Activated CD8-positive, alpha-beta memory T cell treated with anti-CD3 and anti-CD28 coated beads, Interleukin-2, amount 10 ng/mL, durations not matched to agents 7 days and 5 days (primary cell): ENCODE measurements around the gene SEMA6A. TPM values are rescaled to one million over a fixed set of nuclear protein-coding genes. Genes with fewer than 3 reads are reported as not detected.

Experiments used
- ATAC-seq: fragments of 150-1000 bp; cut with Tn5 transposase; one replicate; pipeline ENCODE4 v1.10.0; 2021; ENCODE audit warnings: moderate library complexity
- CTCF ChIA-PET: fragments of 350-600 bp; sonication (Branson Sonifier 250); formaldehyde crosslinking; loops from one replicate; lab custom pipeline; 2021; ENCODE audit warnings: antibody characterized with exemption; lab: Charles Lee
- DNase-seq: peaks from one replicate; pipeline ENCODE4 v3.0.0-alpha.2; 2020
- H3K27ac Mint-ChIP-seq: one replicate; pipeline ENCODE4 v1.8.0; 2021; ENCODE audit warnings: mild to moderate bottlenecking, mixed read lengths
- H3K27me3 Mint-ChIP-seq: one replicate; pipeline ENCODE4 v1.8.0; 2021; ENCODE audit warnings: mixed read lengths
- H3K36me3 Mint-ChIP-seq: one replicate; pipeline ENCODE4 v1.8.0; 2021; ENCODE audit warnings: mild to moderate bottlenecking, mixed read lengths
- H3K4me1 Mint-ChIP-seq: one replicate; pipeline ENCODE4 v1.8.0; 2021; ENCODE audit warnings: mixed read lengths
- H3K4me3 Mint-ChIP-seq: one replicate; pipeline ENCODE4 v1.8.0; 2021; ENCODE audit warnings: mild to moderate bottlenecking, moderate library complexity, mixed read lengths
- H3K9me3 Mint-ChIP-seq: one replicate; pipeline ENCODE4 v1.8.0; 2022; ENCODE audit warnings: low read depth, mixed read lengths
- total RNA-seq, 2 experiments: library from RNA; stranded (reverse); gene quantifications; one replicate each; pipeline ENCODE4 v1.2.3, GENCODE V29; 2021

Gene SEMA6A
- total RNA-seq, 2 experiments from 2014 or later = 0.40 TPM; not detected in 1

GRCh38 chr5:116571568-116572349 lies 2.9 kb downstream of the SEMA6A start:
- CTCF ChIA-PET = no interaction called here
- H3K27me3 Mint-ChIP-seq = peaks cover 82% of the 10 kb centered on the region
- no peak for DNase-seq
- no peak overlapping the region for H3K4me3 Mint-ChIP-seq
- H3K36me3 Mint-ChIP-seq = peaks cover 1% of the 10 kb centered on the region
- ATAC-seq = no peak
- H3K4me1 Mint-ChIP-seq = peaks cover 21% of the 10 kb centered on the region
- H3K9me3 Mint-ChIP-seq = no peaks in the 10 kb centered on the region
- no peak overlapping the region for H3K27ac Mint-ChIP-seq

- Mint-ChIP-seq H3K4me3 (no peak overlapping the region), H3K4me1 (peaks cover 11% of the 10 kb centered on the region), H3K36me3 (peaks cover 1% of the 10 kb centered on the region), H3K9me3 (no peaks in the 10 kb centered on the region), H3K27me3 (peaks cover 77% of the 10 kb centered on the region), H3K27ac (no peak overlapping the region)
- CTCF ChIA-PET = no interaction called here
- ATAC-seq (no peak), DNase-seq (no peak)
Observed at GRCh38 chr5:116569999-116570398, 4.6 kb downstream of the SEMA6A start.

DNA sequence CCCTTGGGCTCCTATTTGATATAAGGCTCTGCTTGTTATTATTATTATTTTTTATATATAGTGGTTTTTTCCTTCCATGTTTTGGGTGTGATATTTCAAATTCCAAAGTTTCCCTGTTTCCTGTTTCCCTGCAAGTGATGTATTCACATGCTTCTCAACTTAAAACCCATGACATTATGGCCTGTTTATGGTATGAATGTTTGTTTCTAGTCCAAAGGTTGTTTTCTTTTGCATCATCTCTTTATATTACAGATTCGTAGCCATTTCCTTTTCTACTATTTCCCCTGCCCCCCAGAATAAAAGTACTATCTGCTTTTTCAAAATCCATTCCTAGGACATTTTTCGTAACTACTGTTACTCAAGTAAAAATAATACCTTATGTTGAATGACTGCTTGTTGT lies 7.5 kb downstream of the SEMA6A start:
- no peak overlapping the region for H3K4me3 Mint-ChIP-seq
- H3K9me3 Mint-ChIP-seq = no peaks in the 10 kb centered on the region
- ATAC-seq (no peak), DNase-seq (no peak)
- no peaks in the 10 kb centered on the region for H3K36me3 Mint-ChIP-seq
- H3K27me3 Mint-ChIP-seq = peaks cover 51% of the 10 kb centered on the region
- CTCF ChIA-PET = no interaction called here
- H3K4me1 Mint-ChIP-seq = no peaks in the 10 kb centered on the region
- H3K27ac Mint-ChIP-seq = no peak overlapping the region

GRCh38 chr5:116566251-116566650 lies 8.4 kb downstream of the SEMA6A start:
- CTCF ChIA-PET = interaction anchor here (0.5 kb wide), 1 partner anchor 381 kb away, joined by 3 read pairs; no protein-coding TSS in a partner anchor
- no peaks in the 10 kb centered on the region for H3K9me3 Mint-ChIP-seq
- no peaks in the 10 kb centered on the region for H3K4me1 Mint-ChIP-seq
- no peaks in the 10 kb centered on the region for H3K36me3 Mint-ChIP-seq
- DNase-seq (no peak), ATAC-seq (no peak)
- peaks cover 42% of the 10 kb centered on the region for H3K27me3 Mint-ChIP-seq
- H3K4me3 Mint-ChIP-seq = no peak overlapping the region
- no peak overlapping the region for H3K27ac Mint-ChIP-seq

DNA sequence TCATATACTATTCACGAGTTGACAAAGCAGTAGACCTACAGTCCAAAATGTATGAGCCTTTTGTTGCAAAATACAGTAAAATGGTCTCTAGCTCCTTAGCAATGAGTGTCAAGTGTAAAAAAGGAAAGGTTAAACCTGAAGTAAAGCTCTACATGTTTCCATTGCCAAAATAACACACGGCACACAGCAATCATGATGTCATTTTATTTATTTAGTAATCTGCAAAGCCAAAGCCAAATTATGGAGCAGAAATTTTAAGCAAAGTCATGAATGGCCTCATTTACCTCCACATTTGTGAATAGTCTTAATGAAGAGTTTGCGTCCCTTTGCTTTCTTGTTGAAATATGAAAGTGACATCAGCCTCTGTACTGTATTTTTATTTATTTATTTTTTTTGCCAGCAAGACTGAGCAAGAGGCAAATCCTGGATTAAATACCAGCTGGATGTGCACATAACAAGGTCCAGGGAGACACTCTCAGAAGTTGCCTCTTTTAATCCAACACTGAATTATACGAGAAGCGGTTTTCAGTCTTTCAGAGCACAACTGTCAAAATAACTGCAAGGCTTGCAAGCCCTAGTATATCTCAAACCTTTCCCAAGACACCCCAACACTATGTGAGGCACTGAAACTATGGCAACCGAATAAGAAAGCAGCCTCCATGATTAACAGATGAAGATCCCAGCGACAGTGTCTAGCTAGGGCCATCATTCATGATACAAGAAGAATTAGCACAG lies 9.7 kb downstream of the SEMA6A start:
- DNase-seq = no peak

GRCh38 chr5:116564312-116564711 lies 10.3 kb downstream of the SEMA6A start:
- H3K36me3 Mint-ChIP-seq = no peaks in the 10 kb centered on the region
- no peak for DNase-seq
- CTCF ChIA-PET = no interaction called here
- H3K9me3 Mint-ChIP-seq = no peaks in the 10 kb centered on the region
- no peak overlapping the region for H3K4me3 Mint-ChIP-seq
- no peak overlapping the region for H3K27ac Mint-ChIP-seq
- no peak for ATAC-seq
- H3K27me3 Mint-ChIP-seq = peaks cover 24% of the 10 kb centered on the region
- H3K4me1 Mint-ChIP-seq = no peaks in the 10 kb centered on the region

More for the DNA sequence above, 9.7 kb downstream of the SEMA6A start:
- peaks cover 29% of the 10 kb centered on the region for H3K27me3 Mint-ChIP-seq
- H3K4me1 Mint-ChIP-seq = no peaks in the 10 kb centered on the region
- H3K27ac Mint-ChIP-seq = no peak overlapping the region
- ATAC-seq = no peak
- no peak overlapping the region for H3K4me3 Mint-ChIP-seq
- no peaks in the 10 kb centered on the region for H3K36me3 Mint-ChIP-seq
- no peaks in the 10 kb centered on the region for H3K9me3 Mint-ChIP-seq
- CTCF ChIA-PET = no interaction called here

DNA sequence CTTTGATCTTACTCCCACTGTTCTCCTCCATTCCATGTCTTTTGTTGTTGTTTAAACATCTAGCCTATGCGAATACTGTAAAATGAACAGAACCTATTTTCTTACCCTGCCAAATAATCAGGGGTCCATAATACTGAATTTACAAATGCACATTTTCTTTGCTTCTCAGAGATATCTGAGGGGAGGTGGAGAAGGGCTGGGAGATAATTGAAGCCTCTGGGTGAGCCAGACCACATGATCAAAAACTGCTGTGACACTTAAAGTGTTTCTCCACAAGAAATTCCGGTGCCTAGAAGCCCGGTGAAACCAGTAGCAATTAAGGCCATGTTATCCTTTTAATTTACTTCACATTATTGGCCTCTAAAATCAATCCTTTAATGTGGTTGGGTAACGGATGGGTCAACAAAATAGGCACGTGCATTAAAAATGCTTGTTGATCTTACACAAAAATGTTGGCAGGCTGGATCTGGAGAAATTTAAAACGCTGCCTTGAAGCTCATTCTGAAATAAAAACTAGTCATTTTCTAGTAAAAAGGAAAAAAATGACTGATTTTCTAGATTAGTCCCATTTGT lies 10.8 kb downstream of the SEMA6A start:
- Mint-ChIP-seq H3K27me3 (peaks cover 19% of the 10 kb centered on the region), H3K4me1 (no peaks in the 10 kb centered on the region), H3K4me3 (no peak overlapping the region), H3K36me3 (no peaks in the 10 kb centered on the region), H3K9me3 (no peaks in the 10 kb centered on the region), H3K27ac (no peak overlapping the region)
- ATAC-seq = no peak
- CTCF ChIA-PET = no interaction called here
- no peak for DNase-seq

DNA sequence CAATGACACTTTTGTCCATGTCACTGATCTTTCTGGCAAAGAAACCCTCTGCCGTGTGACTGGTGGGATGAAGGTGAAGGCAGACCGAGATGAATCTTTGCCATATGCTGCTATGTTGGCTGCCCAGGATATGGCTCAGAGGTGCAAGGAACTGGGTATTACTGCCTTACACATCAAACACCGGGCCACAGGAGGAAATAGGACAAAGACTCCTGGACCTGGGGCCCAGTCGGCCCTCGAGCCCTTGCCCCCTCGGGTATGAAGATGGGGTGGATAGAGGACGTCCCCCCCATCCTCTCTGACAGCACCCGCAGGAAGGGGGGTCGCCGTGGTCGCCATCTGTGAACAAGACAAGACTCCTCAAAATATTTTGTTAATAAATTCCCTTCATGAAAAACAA lies 12.0 kb downstream of the SEMA6A start:
- Mint-ChIP-seq H3K4me3 (no peak overlapping the region), H3K27me3 (peaks cover 14% of the 10 kb centered on the region), H3K9me3 (no peaks in the 10 kb centered on the region), H3K27ac (no peak overlapping the region), H3K36me3 (no peaks in the 10 kb centered on the region), H3K4me1 (no peaks in the 10 kb centered on the region)
- DNase-seq (no peak), ATAC-seq (no peak)
- CTCF ChIA-PET = no interaction called here

DNA sequence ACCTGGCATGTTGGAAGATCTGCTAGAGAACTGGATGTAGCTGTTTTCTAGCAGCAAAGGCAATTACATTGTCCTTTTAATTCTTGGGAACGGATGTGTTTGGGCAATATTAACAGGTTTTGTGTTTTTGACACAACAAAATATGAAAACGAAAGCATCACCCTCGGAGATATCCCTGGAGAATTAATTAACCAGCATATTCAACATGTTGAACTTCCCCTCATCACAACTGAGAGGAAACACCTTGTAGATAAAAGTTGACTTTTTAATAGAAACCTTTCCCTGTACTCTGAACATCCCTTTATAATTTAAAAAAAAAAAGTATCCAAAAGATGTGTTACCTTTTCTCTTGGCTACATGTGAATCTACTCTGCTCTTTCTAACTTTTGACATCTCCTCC lies 13.0 kb downstream of the SEMA6A start:
- CTCF ChIA-PET = no interaction called here
- ATAC-seq (no peak), DNase-seq (no peak)
- no peaks in the 10 kb centered on the region for H3K36me3 Mint-ChIP-seq
- H3K9me3 Mint-ChIP-seq = no peaks in the 10 kb centered on the region
- no peak overlapping the region for H3K27ac Mint-ChIP-seq
- no peak overlapping the region for H3K4me3 Mint-ChIP-seq
- H3K27me3 Mint-ChIP-seq = peaks cover 9% of the 10 kb centered on the region
- H3K4me1 Mint-ChIP-seq = no peaks in the 10 kb centered on the region

GRCh38 chr5:116559673-116560164 lies 14.9 kb downstream of the SEMA6A start:
- Mint-ChIP-seq H3K9me3 (no peaks in the 10 kb centered on the region), H3K27me3 (no peaks in the 10 kb centered on the region), H3K27ac (no peak overlapping the region), H3K4me1 (no peaks in the 10 kb centered on the region), H3K36me3 (no peaks in the 10 kb centered on the region), H3K4me3 (no peak overlapping the region)
- CTCF ChIA-PET = no interaction called here
- no peak for ATAC-seq
- no peak for DNase-seq

GRCh38 chr5:116559239-116559638 lies 15.4 kb downstream of the SEMA6A start:
- H3K4me3 Mint-ChIP-seq = no peak overlapping the region
- no peaks in the 10 kb centered on the region for H3K9me3 Mint-ChIP-seq
- no peaks in the 10 kb centered on the region for H3K27me3 Mint-ChIP-seq
- DNase-seq (no peak), ATAC-seq (no peak)
- H3K4me1 Mint-ChIP-seq = no peaks in the 10 kb centered on the region
- H3K36me3 Mint-ChIP-seq = no peaks in the 10 kb centered on the region
- CTCF ChIA-PET = no interaction called here
- H3K27ac Mint-ChIP-seq = no peak overlapping the region

GRCh38 chr5:116557669-116558271 lies 16.9 kb downstream of the SEMA6A start:
- Mint-ChIP-seq H3K9me3 (no peaks in the 10 kb centered on the region), H3K4me3 (no peak overlapping the region), H3K27ac (no peak overlapping the region), H3K4me1 (no peaks in the 10 kb centered on the region), H3K36me3 (no peaks in the 10 kb centered on the region), H3K27me3 (no peaks in the 10 kb centered on the region)
- ATAC-seq (no peak), DNase-seq (no peak)
- CTCF ChIA-PET = no interaction called here

GRCh38 chr5:116554764-116555163 lies 19.9 kb downstream of the SEMA6A start:
- CTCF ChIA-PET = interaction anchor here (1.0 kb wide), 1 partner anchor 21 kb away, joined by 3 read pairs; no protein-coding TSS in a partner anchor
- H3K4me1 Mint-ChIP-seq = no peaks in the 10 kb centered on the region
- no peaks in the 10 kb centered on the region for H3K9me3 Mint-ChIP-seq
- no peak overlapping the region for H3K4me3 Mint-ChIP-seq
- no peak for DNase-seq
- no peak for ATAC-seq
- no peaks in the 10 kb centered on the region for H3K27me3 Mint-ChIP-seq
- H3K36me3 Mint-ChIP-seq = no peaks in the 10 kb centered on the region
- H3K27ac Mint-ChIP-seq = no peak overlapping the region
